Stimulated activated CD8-positive, alpha-beta memory T cell treated with anti-CD3 and anti-CD28 coated beads, Interleukin-15, amount 100 ng/mL, for 48 hours (primary cell): ENCODE results near the gene PRG3.
A peak's percentile ranks its signal among the peaks of the same experiment; 100 is the strongest.

ENCODE experiments used
- DNase-seq, 2 donors: peaks; one replicate each; pipeline ENCODE4 v3.0.0-alpha.2; 2020; ENCODE audit warnings: low read depth in 2 of 2

The PRG3 gene

DNA sequence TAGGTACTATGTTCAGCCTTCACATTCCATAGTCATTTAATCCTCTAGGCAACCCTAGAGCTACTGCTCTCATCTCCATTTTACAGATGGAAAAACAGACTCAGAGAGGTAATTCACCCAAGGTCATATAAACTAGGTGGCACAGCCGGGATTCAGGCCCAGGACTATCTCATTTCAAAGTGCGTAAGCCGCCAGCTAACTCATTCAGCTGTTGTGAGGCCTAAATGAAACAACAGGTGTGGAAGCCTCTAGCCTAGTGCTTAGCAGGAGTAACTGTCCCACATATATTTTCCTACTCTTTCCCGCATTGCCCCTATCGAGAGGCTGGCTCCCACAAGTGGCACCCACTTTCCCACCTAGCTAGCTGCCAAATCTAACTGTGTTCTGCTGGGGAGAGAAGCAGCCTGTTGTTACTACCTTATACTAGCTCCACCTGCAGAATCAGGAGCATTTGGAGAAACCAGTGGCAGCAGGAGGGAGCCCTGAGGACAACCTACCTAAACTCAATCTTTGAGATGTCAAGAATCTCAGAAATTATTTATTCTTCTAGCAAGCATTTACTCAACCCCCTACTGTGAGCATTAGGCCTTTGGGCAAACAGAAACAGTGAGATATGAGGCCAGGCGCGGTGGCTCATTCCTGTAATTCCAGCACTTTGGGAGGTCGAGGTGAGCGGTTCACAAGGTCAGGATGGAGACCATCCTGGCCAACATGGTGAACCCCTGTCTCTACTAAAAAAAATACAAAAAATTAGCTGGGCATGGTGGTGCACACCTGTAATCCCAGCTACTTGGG, 20.9 kb downstream of the PRG3 start:
- no peak for DNase-seq

DNA sequence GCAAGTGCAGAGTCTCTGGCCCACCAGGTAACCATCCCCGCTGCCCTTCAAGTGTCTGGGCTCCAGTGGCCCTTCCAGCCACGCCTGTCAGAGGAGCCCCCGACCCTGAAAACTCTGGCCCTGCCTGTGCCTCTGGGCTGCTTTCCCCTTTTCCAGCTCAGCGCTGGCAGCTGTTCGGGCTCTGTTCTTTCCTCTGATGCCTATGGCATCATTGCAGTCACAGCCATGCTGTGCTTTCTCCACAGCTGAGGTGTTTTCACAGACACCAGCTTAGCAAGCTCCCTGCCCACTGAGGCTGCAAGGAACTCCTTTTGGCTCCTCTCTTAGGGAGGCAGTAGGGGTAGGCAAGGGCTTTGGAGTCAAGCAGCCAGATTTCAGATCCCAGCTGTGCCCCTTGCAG, 21.6 kb downstream of the PRG3 start:
- no peak for DNase-seq

DNA sequence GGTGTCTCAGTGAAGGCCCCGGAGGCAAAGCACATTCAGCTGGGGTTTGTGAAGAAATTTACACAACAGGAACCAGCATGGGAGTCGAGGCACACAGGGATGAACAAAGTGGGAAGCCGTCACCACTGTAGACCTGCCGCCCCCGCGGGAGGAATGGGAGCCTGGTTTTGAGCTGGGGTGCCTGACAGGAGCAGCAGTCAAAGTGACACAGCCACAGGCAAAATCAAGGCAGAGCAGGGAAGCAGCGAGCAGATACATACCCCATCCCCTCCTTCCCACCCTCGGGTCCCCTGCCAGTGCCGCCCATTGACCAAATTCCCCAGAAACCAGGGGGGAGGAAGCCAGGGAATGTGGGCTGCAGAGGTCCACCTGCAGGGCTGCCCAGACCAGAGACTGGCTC, 22.0 kb downstream of the PRG3 start:
- DNase-seq, result no peak

DNA sequence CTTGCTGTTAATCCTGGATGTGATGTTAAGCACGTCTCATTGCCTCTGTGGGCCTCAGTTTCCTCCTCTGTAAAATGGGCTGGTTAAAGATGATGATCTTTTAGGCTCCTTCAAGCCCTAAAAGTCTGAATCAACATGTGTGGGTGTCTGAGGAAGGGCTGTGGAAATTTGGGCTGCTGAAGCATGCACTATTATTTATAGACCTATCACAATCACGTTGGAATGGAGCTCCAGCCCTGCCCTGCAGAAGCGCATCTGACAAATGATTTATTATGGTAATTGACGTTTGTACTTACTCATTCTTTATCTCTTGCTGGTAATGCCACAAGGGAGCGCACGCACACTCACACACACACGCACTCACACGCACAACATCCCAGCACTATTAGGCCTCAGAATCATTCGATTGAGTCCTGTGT, 22.4 kb downstream of the PRG3 start:
- DNase-seq, result no peak

DNA sequence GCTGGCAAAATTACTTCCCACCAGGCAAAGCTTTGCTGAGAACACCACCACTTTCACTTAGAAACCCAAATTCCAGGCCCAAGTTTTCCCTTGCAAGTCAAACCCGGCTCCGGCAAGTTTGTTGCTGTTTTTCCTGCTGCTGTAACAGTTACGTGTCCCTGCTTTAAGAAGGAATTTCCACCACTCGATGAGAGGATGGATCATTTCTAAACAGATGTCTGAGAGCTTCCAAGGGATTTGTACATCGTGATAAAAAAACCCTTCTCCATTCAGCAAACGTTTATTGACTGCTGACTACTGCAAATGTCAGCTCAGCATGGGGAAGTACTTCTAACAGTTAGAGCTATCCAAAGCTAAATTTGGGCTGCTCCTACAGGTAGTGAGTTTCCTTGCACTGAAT, 23.1 kb downstream of the PRG3 start:
- no peak for DNase-seq

DNA sequence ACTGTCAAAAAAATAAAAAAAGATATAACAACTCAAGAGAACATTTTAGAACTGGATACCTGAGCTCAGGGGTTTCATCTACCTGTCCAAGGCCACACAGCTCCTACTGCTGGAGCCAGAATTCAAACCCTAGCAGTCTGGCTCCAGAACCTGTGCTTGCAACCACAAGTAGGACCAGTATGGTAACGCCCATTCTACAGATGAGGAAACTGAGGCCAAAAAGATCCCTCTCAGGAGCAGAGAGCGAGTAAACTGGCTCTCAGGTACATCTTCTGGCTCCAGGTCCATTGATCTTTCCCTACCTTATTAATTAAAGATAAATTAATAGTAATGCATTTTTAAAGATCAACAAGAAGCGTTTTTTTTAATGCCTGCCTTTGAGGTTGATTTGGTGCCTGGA, 23.6 kb downstream of the PRG3 start:
- DNase-seq, result no peak

DNA sequence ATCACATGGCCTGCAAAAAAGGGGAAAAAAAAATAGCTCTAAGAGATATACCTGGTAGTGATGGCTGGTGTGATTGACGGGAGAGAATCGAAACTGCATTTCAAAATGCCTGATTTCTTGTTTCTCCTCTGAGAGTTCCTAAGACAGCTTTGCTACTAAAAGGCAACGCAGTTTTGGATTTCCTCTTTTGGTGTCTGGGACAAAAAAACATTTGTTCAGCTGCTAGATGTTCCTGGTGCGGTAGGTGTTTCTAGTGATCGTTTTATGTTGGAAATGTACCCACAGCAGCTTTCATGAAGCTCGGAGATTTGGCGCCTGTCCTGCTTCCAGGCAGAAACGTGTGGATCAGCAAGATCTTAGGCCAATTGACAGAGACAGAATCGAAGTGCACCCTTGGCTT, 24.7 kb downstream of the PRG3 start:
- no peak for DNase-seq

DNA sequence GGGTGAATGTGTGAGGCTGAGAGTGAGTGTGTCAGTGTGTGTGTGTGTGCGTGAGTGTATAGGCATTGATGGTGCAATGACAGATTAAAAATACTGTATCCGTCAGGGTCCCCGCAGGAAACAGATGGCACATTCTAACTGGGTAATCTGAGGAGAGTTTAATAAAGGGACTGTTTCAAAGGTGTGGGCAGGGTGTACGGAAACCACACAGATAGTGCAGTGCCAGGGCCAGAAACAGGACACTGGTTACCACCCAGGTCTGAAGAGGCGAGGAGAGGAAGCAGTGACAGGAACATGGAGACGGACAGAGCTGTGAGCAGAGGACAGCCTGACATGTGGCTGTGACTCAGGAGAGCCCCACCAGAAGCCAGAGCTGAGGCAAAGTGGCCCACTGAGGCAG, 26.3 kb downstream of the PRG3 start:
- no peak for DNase-seq

DNA sequence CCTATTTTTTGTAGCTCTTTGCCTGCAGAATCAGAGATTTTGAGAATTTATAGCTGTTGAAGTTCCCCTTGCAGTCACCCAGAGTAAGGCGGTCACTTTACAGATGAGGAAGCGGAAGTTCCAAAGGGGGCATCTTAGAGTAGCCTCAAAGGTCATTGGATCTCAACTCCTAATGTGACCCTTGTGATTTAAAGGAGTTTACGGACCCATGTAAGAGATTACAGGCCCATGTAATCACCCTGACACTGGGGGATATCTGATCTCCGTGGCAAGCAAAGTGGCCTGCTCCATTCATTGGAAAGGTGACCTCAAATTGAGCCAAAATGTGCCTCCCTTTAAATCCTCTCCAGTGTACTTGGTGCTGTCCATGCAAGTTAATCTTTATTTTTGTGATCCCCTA, 27.1 kb downstream of the PRG3 start:
- no peak for DNase-seq

DNA sequence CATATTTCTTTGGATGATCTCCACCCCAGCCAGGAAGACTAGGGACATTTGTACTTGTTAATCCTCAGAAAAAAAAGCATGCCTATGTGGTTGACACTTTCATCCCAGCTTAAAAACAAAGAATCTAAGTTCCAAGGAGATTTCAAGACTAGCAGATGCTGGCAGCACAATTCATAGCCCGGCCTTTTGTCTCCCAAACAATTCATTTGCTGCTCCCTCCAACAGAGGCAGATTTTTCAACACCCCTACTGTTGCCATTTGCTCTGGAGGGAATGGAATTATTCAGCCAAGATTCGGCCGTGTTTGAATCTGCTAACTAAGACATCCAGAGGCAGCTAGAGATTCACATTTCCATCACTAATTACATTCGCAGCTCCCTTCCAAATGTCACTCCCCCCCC, 27.5 kb downstream of the PRG3 start:
- DNase-seq, result no peak

DNA sequence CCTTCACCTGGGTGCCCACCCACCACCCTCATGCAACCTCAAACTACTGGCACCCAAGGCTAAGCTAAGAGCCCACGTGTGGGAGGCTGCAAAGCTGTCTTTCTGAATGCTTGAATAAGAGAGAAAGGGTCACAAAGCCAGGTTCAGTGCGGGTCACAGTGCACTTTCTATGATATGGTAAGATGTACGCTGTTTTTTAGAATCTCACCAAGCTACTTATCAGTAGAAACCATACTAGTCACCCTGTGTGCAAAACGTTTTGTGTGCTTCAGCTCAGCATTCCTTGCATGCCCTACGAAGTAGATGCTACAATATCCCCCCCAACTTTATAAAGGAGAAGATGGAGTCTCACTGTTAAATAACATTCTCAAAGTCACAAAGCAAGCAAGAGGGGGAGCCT, 27.9 kb downstream of the PRG3 start:
- DNase-seq, result no peak

DNA sequence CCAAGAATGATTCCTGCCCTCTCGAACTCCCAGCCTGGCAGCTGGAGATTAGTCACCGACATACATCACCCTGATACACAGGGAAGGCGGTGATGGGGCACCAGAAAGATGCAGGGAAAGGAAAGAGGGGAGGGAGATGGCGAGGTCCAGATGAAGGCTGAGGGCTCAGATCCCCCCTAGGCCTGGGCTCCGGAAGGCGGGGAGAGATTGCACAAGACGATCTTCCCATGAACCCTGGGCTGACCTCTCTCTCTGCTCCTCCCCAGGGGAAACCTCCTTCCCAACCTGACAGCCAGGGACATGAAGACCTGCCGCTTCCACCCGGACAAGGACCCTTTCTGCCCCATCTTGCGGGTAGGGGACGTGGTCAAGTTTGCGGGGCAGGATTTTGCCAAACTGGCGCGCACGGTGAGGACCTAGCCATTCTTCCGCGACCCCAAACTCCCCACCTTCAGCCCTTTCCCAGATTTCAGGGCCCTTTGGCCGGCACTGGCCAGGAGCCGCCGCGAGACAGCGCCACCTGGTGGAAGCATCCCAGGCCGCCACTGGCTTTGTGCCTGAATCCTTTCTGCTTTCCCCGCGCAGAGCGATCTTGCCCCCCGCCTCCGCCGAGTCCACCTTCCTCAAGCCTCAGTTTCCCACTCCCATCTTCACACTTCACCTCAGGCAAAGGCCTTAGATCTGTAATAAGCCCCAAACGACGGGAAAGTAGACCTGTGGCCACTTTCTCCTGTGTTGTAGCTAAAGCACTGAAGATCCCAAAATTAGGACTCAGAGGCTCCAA, 31.3 kb downstream of the PRG3 start:
- peak; percentile 21 to 40 for DNase-seq

DNA sequence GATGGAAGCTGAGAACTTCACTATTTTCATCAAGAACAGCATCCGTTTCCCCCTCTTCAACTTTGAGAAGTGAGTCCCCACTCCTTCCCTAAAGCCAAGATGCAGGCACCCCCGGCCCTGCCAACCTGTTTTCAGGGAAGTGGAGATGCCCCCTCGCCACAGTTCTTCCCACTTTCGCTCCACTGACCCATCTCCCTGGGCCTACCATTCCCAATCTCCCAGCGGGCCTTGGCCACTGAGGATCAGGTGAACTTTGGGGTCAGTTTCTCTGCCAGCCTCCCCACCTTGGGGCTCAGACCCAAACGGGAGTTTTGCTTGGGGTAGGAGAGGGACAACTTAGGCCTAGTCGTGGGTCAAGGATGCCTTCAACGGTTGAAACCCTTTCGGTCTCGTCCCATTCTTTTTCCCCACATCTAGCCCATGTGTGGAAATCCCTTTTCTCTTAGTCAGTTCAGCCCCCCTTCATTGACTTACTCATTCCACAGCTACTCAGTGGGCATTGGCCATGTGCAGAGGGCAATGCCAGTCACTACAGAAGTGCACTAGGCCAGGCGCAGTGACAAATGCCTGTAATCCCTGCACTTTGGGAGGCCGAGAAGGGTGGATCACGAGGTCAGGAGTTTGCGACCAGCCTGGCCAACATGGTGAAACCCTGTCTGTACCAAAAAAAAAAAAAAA, 32.2 kb downstream of the PRG3 start:
- no peak for DNase-seq

DNA sequence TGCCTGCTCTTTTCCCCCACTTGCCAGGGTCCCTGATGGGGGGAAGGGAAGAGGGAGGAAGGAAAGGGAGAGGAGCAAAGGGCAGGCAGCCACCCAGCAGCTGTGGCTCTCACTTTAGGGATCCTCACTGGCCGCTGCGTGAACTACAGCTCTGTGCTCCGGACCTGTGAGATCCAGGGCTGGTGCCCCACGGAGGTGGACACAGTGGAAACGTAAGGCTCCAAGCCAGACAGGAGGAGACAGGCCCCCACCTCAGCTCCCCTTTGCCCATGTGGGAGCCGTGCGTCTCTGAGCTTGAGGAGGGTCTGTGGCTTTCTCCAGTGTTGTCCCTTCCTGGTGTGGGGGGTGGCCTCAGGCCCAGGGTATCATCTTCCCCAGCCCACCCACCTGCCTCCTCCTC, 32.9 kb downstream of the PRG3 start:
- DNase-seq, result no peak

DNA sequence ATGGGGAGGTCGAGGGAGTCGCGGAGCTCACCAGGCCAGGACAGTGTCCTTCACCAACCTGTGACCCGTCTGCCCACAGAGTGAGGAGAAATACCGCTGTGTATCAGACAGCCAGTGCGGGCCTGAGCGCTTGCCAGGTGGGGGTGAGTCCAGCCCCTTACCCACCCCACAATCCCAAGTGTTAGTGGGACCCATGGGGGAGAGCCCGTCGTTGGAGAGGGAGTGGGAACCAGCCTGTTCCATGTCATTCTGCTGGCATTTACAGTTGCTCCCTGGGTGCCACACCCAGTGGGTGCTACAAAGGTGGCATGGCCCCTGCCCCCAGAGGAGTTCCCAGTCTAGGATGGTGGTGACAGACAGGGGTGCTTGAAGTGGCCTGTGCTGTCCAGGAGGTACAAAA, 33.6 kb downstream of the PRG3 start:
- no peak for DNase-seq

DNA sequence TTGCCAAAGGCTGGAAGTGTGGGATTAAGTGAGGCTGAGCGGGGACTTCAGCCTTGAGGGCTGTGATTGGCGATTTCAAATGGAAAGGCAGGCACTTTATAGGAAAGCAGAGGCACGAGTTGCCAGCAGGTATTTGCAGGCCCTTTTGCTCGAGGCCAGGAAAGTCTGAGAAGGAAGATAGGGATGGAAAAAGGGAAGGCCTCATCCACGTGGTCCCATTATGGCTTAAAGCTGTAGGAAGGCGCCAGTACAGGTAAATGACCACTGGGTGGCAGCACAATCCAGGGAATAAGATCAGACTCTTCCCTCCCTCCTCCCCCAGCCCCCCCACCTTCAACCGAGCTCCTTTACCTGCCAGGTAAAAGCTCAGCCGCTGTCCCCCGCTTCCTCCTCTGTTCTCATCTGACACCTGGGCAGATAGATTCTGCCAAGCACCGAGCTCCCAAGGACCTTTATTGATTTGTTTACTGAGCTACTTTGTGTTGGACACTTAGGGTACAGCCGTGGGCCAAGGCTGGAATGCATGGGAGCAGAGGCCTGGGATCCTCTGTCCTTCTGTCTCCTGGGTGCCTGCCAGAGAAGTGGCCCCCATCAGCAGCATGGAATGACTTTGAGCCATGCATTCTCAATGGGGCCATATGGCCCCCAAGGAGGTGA, 35.3 kb downstream of the PRG3 start:
- DNase-seq, result peak in 1 of 2 donors; percentile 45

DNA sequence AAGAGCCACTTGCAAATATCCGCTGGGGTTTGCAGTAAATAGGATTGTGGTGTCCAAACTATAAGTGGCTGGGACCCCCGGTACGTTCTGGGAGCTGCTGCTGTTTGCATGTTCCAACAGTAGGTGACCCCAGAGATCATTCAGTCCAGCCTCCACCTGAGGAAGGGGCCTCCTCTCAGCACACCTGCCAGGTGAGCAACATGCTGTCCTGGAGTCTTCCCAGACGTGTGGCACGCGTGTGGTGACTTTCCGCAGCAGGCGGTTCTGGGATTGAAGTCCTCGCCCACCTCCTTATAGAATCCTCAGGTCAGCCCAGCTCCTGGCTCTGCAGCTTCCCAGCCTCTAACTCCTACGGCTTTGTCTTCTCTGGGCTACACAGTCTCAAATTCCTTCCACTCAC, 36.1 kb downstream of the PRG3 start:
- no peak for DNase-seq

DNA sequence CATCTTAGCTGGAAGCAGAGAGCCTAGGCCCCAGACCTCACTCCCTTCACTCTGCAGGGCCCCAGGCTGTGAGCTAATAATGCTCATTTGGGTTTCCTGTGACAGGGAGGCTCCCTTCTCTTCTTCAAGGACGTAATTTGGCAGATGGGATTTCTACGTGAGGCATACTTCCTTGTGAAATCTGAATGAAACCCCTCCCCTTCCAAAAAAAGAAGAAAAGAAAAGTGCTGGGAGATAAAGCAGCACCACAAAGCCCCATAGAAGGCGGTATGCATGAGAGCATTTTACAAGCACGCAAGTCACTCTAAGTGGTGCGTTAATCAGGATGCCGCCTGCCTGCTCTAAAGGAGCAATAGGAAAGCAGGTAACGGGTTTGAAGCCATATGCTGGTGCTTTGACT, 37.1 kb downstream of the PRG3 start:
- no peak for DNase-seq

DNA sequence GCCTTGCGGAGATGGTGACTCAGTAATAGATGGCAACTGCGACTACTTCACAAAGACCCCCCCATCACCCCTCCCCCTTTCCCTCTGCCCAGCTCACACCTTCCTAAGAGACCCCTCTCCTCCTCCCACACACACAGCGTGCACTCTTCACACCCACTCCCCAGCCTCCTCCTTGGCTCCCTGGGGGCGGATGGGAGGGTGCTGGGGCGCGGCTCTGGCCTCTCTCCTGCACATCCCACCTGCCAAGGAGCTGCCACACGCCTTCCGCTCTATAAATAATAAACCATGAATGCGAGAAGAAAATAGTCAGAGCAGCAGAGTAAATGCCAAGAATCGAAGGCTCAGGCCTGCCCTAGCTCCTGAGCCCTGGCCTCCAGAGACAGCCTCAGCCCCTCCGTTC, 38.2 kb downstream of the PRG3 start:
- DNase-seq, result no peak

DNA sequence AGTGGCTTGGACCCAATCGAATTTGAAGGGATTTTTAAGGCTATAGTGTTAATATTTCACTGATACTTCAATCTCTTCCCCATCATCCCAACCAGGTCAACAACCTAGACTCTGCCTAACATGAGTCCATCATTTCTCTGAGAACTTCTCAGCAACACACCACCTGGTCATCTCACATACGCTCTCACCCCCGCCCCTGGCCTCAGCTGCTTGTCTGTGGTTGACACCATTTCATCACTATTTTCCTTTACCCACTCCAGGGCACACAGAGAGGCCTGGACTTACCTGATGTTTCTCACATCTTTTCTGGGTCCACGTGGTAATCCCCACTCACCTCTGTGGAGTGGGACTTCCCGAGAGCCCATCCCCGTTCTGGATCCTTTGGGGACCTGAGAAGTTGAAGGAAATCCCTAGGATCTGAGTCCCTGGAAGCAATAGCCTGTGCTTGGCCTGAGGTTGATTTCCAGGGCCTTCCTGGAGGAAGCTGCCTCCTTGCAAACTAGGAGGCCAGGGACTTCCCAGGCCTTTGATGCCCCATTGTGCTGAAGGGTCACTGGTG, 39.6 kb downstream of the PRG3 start:
- DNase-seq, result no peak

DNA sequence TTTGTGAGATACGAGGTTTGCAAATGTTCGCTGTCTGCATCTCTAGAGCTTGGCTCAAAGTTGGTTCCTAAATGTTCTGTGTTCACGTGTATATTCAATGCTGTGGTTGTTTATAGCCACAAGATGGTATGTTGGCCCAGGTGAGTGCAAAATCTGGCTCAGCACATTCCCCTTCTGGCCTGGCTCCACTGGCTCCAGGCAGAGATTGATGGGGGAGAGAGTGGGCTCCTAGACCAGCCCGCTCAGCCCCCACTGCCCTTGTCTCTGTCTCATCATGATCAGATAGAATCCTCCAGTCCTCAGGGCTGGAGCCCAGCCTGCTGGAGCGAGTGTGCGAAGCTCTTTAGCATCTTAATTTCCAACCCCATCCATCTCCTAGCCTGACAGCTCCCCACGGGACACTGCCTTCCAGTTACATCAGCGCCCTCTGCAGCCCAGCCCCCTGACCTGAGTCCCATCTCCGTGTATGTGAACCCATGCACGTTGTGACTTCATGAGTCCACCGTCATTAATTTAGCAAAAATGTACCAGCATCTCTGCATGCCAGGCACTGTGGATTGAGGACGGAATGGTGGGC, 40.8 kb downstream of the PRG3 start:
- DNase-seq, result no peak

DNA sequence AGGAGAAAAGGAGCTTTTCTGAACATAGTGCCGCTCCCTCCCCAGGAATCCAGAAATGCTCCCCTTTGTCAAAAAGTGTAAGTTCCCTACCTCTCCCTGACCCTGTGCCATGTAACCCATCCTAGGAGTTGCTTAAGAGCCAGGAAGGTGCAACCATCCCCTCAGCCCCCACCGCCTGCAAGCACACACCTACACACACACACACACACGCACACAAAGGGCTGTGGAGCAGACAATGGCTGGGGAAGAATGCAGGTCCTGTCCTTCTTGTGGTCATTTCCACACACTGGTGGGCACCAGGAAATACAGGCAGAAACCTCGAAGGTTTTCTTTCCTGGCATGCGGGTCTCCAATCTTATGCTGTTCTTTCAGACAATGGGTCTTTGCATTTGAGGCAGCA, 41.6 kb downstream of the PRG3 start:
- no peak for DNase-seq
